IMR-90 (cell line): ENCODE data around the gene TBC1D1.

Source experiments
- BHLHE40 ChIP-seq: fragments of 150-350 bp; IDR thresholded peaks from 2 replicates; pipeline ENCODE4 v1.6.1; 2016; ENCODE audit warnings: mild to moderate bottlenecking, low read depth, low read length
- CEBPB ChIP-seq: IDR thresholded peaks from 2 replicates; pipeline ENCODE4 v1.6.1; 2012; ENCODE audit warnings: low read depth, low read length, improper control_type of control experiment
- POLR2A ChIP-seq: IDR thresholded peaks from 2 replicates; pipeline ENCODE4 v1.6.1; 2012; ENCODE audit warnings: mild to moderate bottlenecking, low read depth, low read length
- RAD21 ChIP-seq: IDR thresholded peaks from 2 replicates; pipeline ENCODE4 v1.6.1; 2012; ENCODE audit warnings: low read length, improper control_type of control experiment

GRCh38 chr4:38188631-38189101 lies 297.8 kb downstream of the TBC1D1 start:
- TF ChIP-seq BHLHE40 = no peak
- no peak for TF ChIP-seq CEBPB
- no peak for TF ChIP-seq POLR2A
- no peak for TF ChIP-seq RAD21
